KMS-11 (cell line): ENCODE measurements around the gene MFN2.
A peak's percentile ranks its signal among the peaks of the same experiment; 100 is the strongest.
"Not testable (repeated sequence)": the region's sequence is repeated elsewhere in the genome, so short reads cannot be mapped to it uniquely, and the experiment has no call there.

Source experiments
- H2AFZ ChIP-seq: fragments of 200-600 bp; sonication (generic); 2 replicates; pipeline ENCODE4 v1.6.1; 2016; ENCODE audit warnings: antibody characterized with exemption, mixed run types, low read depth
- H3K27ac ChIP-seq: fragments of 200-600 bp; sonication (generic); 2 replicates; pipeline ENCODE4 v1.6.1; 2016; ENCODE audit warnings: mild to moderate bottlenecking, mixed run types
- H3K27me3 ChIP-seq: fragments of 200-600 bp; sonication (generic); 2 replicates; pipeline ENCODE4 v1.6.1; 2017; ENCODE audit warnings: mild to moderate bottlenecking, low read depth, mixed run types, moderate library complexity; ENCODE audit not compliant: insufficient read depth
- H3K36me3 ChIP-seq: fragments of 200-600 bp; sonication (generic); 2 replicates; pipeline ENCODE4 v1.6.1; 2017; ENCODE audit warnings: mild to moderate bottlenecking, mixed run types; ENCODE audit not compliant: insufficient read depth
- H3K4me1 ChIP-seq: fragments of 200-600 bp; sonication (generic); 2 replicates; pipeline ENCODE4 v1.6.1; 2016; ENCODE audit warnings: mild to moderate bottlenecking, low read depth, mixed run types; ENCODE audit not compliant: poor library complexity, severe bottlenecking
- H3K4me2 ChIP-seq: fragments of 200-600 bp; sonication (generic); 2 replicates; pipeline ENCODE4 v1.7.0; 2016; ENCODE audit warnings: mild to moderate bottlenecking, mixed run types
- H3K4me3 ChIP-seq: fragments of 200-600 bp; sonication (generic); IDR thresholded peaks from 2 replicates; pipeline ENCODE4 v1.6.1; 2017; ENCODE audit warnings: low read depth, low read length, mixed read lengths; ENCODE audit not compliant: insufficient read depth
- H3K79me2 ChIP-seq: fragments of 200-600 bp; sonication (generic); 2 replicates; pipeline ENCODE4 v1.6.1; 2016; ENCODE audit warnings: low read depth, mixed run types; ENCODE audit not compliant: insufficient read depth
- H3K9ac ChIP-seq: fragments of 200-600 bp; sonication (generic); 2 replicates; pipeline ENCODE4 v1.6.1; 2016; ENCODE audit warnings: mild to moderate bottlenecking, mixed run types
- H4K20me1 ChIP-seq: fragments of 200-600 bp; sonication (generic); 2 replicates; pipeline ENCODE4 v1.6.1; 2016; ENCODE audit warnings: mild to moderate bottlenecking, mixed run types; ENCODE audit not compliant: insufficient read depth
- TF ChIP-seq, protein P1 (sequence below): fragments of 200-600 bp; sonication (generic); conservative IDR thresholded peaks from 2 replicates; pipeline ENCODE4 v1.6.1; 2017; ENCODE audit warnings: low read depth, mild to moderate bottlenecking, antibody characterized with exemption, low read length, moderate library complexity, mixed read lengths

MFN2 gene

DNA sequence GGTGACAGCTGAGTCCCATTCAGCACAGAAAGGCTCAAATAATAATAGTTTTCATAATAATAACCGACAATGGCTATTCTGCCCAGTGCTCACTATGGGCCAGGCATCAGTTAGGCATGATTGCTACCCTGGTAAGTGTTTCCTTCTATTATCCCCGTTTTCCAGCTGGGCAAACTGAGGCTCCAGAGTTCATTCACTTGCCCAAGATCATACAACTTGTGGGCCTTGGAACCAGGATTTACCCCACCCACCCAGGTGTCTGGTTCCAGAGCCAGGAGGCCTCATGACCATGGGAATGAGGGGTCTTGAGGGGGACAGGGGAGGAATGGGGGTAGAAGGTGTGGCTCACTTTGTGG is 45.2 kb upstream of the MFN2 start:
- Histone ChIP-seq H4K20me1 (no peaks in the 10 kb centered on the region), H2AFZ (peak overlapping the region; percentile 100), H3K36me3 (no peaks in the 10 kb centered on the region), H3K4me1 (peaks cover 2% of the 10 kb centered on the region), H3K9ac (peak overlapping the region; percentile 61; the same call in 1 of the 2 replicates), H3K27ac (no peak overlapping the region; the same call in 1 of the 2 replicates), H3K27me3 (no peaks in the 10 kb centered on the region), H3K4me2 (peak overlapping the region; percentile 99), H3K79me2 (no peaks in the 10 kb centered on the region), H3K4me3 (peak overlapping the region; percentile 85)
- TF ChIP-seq, protein P1, sequence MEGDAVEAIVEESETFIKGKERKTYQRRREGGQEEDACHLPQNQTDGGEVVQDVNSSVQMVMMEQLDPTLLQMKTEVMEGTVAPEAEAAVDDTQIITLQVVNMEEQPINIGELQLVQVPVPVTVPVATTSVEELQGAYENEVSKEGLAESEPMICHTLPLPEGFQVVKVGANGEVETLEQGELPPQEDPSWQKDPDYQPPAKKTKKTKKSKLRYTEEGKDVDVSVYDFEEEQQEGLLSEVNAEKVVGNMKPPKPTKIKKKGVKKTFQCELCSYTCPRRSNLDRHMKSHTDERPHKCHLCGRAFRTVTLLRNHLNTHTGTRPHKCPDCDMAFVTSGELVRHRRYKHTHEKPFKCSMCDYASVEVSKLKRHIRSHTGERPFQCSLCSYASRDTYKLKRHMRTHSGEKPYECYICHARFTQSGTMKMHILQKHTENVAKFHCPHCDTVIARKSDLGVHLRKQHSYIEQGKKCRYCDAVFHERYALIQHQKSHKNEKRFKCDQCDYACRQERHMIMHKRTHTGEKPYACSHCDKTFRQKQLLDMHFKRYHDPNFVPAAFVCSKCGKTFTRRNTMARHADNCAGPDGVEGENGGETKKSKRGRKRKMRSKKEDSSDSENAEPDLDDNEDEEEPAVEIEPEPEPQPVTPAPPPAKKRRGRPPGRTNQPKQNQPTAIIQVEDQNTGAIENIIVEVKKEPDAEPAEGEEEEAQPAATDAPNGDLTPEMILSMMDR: no peak

DNA sequence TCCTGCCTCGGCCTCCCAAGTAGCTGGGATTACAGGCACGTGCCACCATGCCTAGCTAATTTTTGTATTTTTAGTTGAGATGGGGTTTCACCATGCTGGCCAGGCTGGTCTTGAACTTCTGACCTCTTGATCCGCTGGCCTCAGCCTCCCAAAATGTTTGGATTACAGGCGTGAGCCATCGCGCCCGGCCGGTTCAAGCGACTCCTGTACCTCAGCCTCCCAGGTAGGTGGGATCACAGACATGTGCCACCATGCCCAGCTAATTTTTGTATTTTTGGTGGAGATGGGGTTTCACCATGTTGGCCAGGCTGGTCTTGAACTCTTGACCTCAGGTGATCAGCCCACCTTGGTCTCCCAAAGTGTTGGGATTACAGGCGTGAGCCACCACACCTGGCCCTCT is 44.5 kb upstream of the MFN2 start:
- not testable (repeated sequence) for H3K27me3 ChIP-seq, H3K4me2 ChIP-seq, H3K27ac ChIP-seq, H3K4me1 ChIP-seq, H3K79me2 ChIP-seq, H3K9ac ChIP-seq, H2AFZ ChIP-seq, H4K20me1 ChIP-seq, H3K36me3 ChIP-seq, H3K4me3 ChIP-seq

GRCh38 chr1:11938722-11939526 is 41.3 kb upstream of the MFN2 start:
- H3K9ac ChIP-seq: no peak overlapping the region
- no peak overlapping the region for H3K4me3 ChIP-seq
- no peak overlapping the region for H2AFZ ChIP-seq
- no peak overlapping the region for H3K27ac ChIP-seq
- no peaks in the 10 kb centered on the region for H3K4me1 ChIP-seq
- no peaks in the 10 kb centered on the region for H4K20me1 ChIP-seq
- no peak overlapping the region for H3K4me2 ChIP-seq
- no peaks in the 10 kb centered on the region for H3K79me2 ChIP-seq
- TF ChIP-seq, protein P1: no peak
- no peaks in the 10 kb centered on the region for H3K36me3 ChIP-seq
- H3K27me3 ChIP-seq: no peaks in the 10 kb centered on the region

DNA sequence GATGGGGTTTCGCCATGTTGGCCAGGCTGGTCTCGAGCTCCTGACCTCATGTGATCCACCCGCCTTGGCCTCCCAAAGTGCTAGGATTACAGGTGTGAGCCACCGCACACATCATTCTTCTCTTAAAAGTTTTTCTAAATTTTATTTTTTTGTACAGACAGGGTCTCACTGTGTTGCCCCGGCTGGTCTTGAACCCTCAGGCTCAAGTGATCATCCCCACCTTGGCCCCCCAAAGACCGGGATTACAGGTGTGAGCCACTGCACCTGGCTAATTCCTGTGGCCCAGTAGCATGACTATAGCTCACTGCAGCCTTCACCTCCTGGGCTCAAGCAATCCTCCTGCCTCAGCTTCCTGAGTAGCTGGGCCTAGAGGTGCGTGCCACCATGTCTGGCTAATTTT is 40.5 kb upstream of the MFN2 start:
- H3K27me3 ChIP-seq, H3K27ac ChIP-seq, H3K4me1 ChIP-seq, H2AFZ ChIP-seq, H3K79me2 ChIP-seq, H4K20me1 ChIP-seq, H3K9ac ChIP-seq, H3K4me3 ChIP-seq, H3K36me3 ChIP-seq, H3K4me2 ChIP-seq: not testable (repeated sequence)

DNA sequence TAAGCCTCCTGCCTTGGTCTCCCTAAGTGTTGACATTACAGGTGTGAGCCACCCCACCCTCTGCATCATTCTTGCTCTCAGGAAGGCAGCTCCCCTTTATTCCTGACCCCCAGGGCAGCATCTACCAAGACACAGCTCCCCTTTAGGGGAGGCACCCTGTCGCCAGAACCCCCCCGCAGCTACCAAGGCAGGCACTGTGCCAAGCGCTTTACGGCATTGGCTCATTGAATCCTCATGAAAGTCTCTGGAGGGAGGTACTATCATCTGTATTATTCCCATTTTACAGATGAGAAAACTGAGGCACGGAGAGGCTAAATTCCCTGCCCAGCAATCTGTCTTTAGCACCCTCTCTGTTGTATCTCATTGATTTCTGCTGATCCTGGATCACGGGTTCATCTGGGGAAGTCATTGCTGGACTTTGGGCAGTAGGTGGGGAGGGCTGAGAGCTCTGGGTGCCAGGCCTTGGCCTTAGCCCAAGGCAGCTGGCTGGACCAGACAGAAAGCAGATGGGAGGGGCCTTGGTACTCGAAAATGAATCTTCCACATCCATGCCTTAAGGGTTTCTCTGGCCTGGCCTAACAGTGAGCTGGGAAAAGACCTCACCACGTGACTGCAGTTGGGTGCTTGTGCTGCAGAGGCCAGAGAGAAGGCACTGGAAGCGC is 39.9 kb upstream of the MFN2 start:
- no peak overlapping the region for H3K4me3 ChIP-seq
- no peaks in the 10 kb centered on the region for H3K27me3 ChIP-seq
- H3K4me1 ChIP-seq: no peaks in the 10 kb centered on the region
- no peak overlapping the region for H3K9ac ChIP-seq
- H3K27ac ChIP-seq: no peak overlapping the region
- H4K20me1 ChIP-seq: no peaks in the 10 kb centered on the region
- no peak overlapping the region for H3K4me2 ChIP-seq
- no peak overlapping the region for H2AFZ ChIP-seq
- H3K79me2 ChIP-seq: no peaks in the 10 kb centered on the region
- TF ChIP-seq, protein P1: no peak
- no peaks in the 10 kb centered on the region for H3K36me3 ChIP-seq
